ENCODE results near the gene PLA2G4C.

DNA sequence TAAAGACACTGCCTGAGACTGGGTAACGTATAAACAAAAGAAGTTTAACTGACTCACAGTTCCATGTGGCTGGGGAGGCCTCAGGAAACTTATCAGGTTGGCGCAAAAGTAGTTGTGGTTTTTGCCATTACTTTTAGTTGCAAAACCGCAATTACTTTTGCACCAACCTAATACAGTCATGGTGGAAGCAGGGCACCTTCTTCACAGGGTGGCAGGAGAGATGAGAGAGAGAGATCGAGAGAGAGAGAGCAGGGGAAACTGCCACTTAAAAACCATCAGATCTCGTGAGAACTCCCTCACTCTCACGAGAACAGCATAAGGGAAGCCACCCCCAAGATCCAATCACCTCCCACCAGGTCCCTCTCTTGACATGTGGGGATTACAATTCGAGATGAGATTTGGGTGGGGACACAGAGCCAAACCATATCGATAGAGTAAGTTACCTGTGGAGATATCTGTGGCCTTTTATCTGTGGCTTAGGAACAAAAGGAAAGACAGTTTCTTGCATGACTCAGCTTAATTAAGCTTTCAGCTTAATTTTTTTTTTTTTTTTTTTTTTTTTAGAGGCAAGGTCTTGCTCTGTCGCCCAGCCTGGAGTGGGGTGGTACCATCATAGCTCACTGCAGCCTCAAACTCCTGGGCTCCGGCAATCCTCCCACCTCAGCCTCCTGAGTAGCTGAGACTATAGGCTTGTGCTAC lies 59.1 kb downstream of the PLA2G4C start:
- TF ChIP-seq CTCF (IDR thresholded peaks at IDR 0.05; ENCODE audit: borderline replicate concordance, extremely low read depth, low read length, poor library complexity, severe bottlenecking) = no peak
- TF ChIP-seq EZH2 (IDR thresholded peaks at IDR 0.05; ENCODE audit: borderline replicate concordance, low read depth, low read length, severe bottlenecking) = no peak
